Naive thymus-derived CD4-positive, alpha-beta T cell (primary cell): ENCODE measurements around the gene GRAMD4. TPM values are rescaled to one million over a fixed set of nuclear protein-coding genes. Genes with fewer than 3 reads are reported as not detected.
A peak's percentile ranks its signal among the peaks of the same experiment; 100 is the strongest.

ENCODE experiments used
- ATAC-seq: fragments of 150-1000 bp; cut with Tn5 transposase; 2 replicates; pipeline ENCODE4 v1.10.0; 2021; ENCODE audit warnings: mild to moderate bottlenecking, moderate library complexity
- CTCF ChIA-PET: fragments of 350-600 bp; sonication (Branson Sonifier 250); formaldehyde crosslinking; loops from one replicate; lab custom pipeline; 2021; ENCODE audit warnings: antibody characterized with exemption; lab: Charles Lee
- POLR2A ChIA-PET: fragments of 350-600 bp; sonication (Branson Sonifier 250); formaldehyde crosslinking; loops from one replicate; lab custom pipeline; 2021; ENCODE audit warnings: antibody characterized with exemption, inconsistent platforms; lab: Charles Lee
- DNase-seq, 9 donors: peaks; one replicate each; pipeline versions ENCODE4 v3.0.0 to v3.0.0-alpha.2; 2020 to 2022; ENCODE audit warnings: mixed read lengths in 1 of 9
- H3K27ac ChIP-seq: one replicate; pipeline ENCODE4 v1.7.0; 2013; ENCODE audit warnings: mild to moderate bottlenecking, low read depth, low read length, moderate library complexity
- H3K27me3 ChIP-seq, 2 donors: one replicate each; pipeline ENCODE4 v1.7.0; 2013; ENCODE audit warnings: low read length in 2 of 2, mild to moderate bottlenecking in 2 of 2, moderate library complexity in 2 of 2; ENCODE audit not compliant: control insufficient read depth in 2 of 2, insufficient read depth in 2 of 2
- H3K36me3 ChIP-seq, 3 experiments: 1 replicate in 2 of 3; 2 replicates in 1 of 3; pipeline ENCODE4 v1.7.0; 2013; ENCODE audit warnings: low read length in 3 of 3, mild to moderate bottlenecking in 3 of 3, moderate library complexity in 1 of 3; ENCODE audit not compliant: insufficient read depth in 3 of 3, control insufficient read depth in 2 of 3
- H3K4me1 ChIP-seq, 2 donors: one replicate each; pipeline ENCODE4 v1.7.0; 2013; ENCODE audit warnings: low read length in 2 of 2, mild to moderate bottlenecking in 2 of 2, moderate library complexity in 1 of 2; ENCODE audit not compliant: control insufficient read depth in 2 of 2, insufficient read depth in 2 of 2
- H3K4me3 ChIP-seq: 2 replicates; pipeline ENCODE4 v1.7.0; 2013; ENCODE audit warnings: mild to moderate bottlenecking, low read length
- H3K9me3 ChIP-seq, 3 experiments: 1 replicate in 2 of 3; 2 replicates in 1 of 3; pipeline ENCODE4 v1.7.0; 2013; ENCODE audit warnings: low read length in 3 of 3; ENCODE audit not compliant: control insufficient read depth in 2 of 3
- H3K27ac Mint-ChIP-seq, 9 donors: one replicate each; pipeline ENCODE4 v1.8.0; 2020 to 2022; ENCODE audit warnings: mixed read lengths in 9 of 9, mild to moderate bottlenecking in 8 of 9, moderate library complexity in 5 of 9, inconsistent platforms in 2 of 9
- H3K27me3 Mint-ChIP-seq, 5 donors: one replicate each; pipeline ENCODE4 v1.8.0; 2021 to 2022; ENCODE audit warnings: mixed read lengths in 5 of 5, mild to moderate bottlenecking in 1 of 5
- H3K36me3 Mint-ChIP-seq, 5 donors: one replicate each; pipeline ENCODE4 v1.8.0; 2020 to 2022; ENCODE audit warnings: mixed read lengths in 5 of 5, mild to moderate bottlenecking in 3 of 5, inconsistent platforms in 1 of 5
- H3K4me1 Mint-ChIP-seq, 7 donors: one replicate each; pipeline ENCODE4 v1.8.0; 2020 to 2022; ENCODE audit warnings: mixed read lengths in 7 of 7, mild to moderate bottlenecking in 3 of 7, inconsistent platforms in 1 of 7
- H3K4me3 Mint-ChIP-seq, 10 donors: one replicate each; pipeline ENCODE4 v1.8.0; 2020 to 2022; ENCODE audit warnings: mild to moderate bottlenecking in 10 of 10, mixed read lengths in 10 of 10, moderate library complexity in 6 of 10, inconsistent platforms in 2 of 10
- H3K9me3 Mint-ChIP-seq, 11 donors: one replicate each; pipeline ENCODE4 v1.8.0; 2020 to 2022; ENCODE audit warnings: mixed read lengths in 11 of 11, mild to moderate bottlenecking in 4 of 11, inconsistent platforms in 1 of 11, moderate library complexity in 1 of 11
- intact Hi-C, 2 donors: fragments of 100-400 bp; cut with micrococcal nuclease; formaldehyde crosslinking; loops; one replicate each; pipeline ENCODE4 v1.15.1; 2023
- polyA plus RNA-seq, 2 donors: library from polyadenylated mRNA; unstranded; fragments of 300-500 nt; fragmentation: Illumina TruSeq; gene quantifications; one replicate each; pipeline ENCODE4 v1.2.3, GENCODE V29; 2021
- total RNA-seq, 6 experiments: library from RNA in 5 of 6; stranded (reverse) in 5 of 6; gene quantifications; 1 replicate in 5 of 6; 2 replicates in 1 of 6; pipeline ENCODE4 v1.2.3 and lab custom pipeline; 2021 to 2026

The GRAMD4 gene
- total and polyA plus RNA-seq, 7 experiments from 2014 or later = 2.1 to 48.5 (median 14.8) TPM

GRCh38 chr22:46635756-46636155, 15.6 kb downstream of the GRAMD4 start:
- H3K4me1 Mint-ChIP-seq = peaks cover 0 to 7% (median 5%) of the 10 kb centered on the region in 7 donors
- Histone ChIP-seq H3K27me3 (no peaks in the 10 kb centered on the region), H3K9me3 (no peaks in the 10 kb centered on the region), H3K27ac (no peak overlapping the region), H3K4me1 (no peaks in the 10 kb centered on the region), H3K4me3 (no peak overlapping the region), H3K36me3 (peaks cover 0 to 4% (median 0%) of the 10 kb centered on the region in 3 experiments)
- ChIA-PET POLR2A (no interaction called here), CTCF (interaction anchor here (1.4 kb wide), 1 partner anchor 72 kb away, joined by 3 read pairs; no protein-coding TSS in a partner anchor)
- DNase-seq (no peak), ATAC-seq (no peak)
- H3K27me3 Mint-ChIP-seq = no peaks in the 10 kb centered on the region
- no peaks in the 10 kb centered on the region for H3K9me3 Mint-ChIP-seq
- H3K27ac Mint-ChIP-seq = no peak overlapping the region
- intact Hi-C loops = loop anchor here in 1 of 2 donors (2.0 kb wide), 1 partner anchor 73 kb away; no protein-coding TSS in a partner anchor
- peaks cover 0 to 7% (median 0%) of the 10 kb centered on the region in 5 donors for H3K36me3 Mint-ChIP-seq
- no peak overlapping the region for H3K4me3 Mint-ChIP-seq

GRCh38 chr22:46636221-46637002, 16.2 kb downstream of the GRAMD4 start:
- peaks cover 0 to 5% (median under 1%) of the 10 kb centered on the region in 5 donors for H3K36me3 Mint-ChIP-seq
- no peak overlapping the region for H3K27ac Mint-ChIP-seq
- no peak overlapping the region for H3K4me3 Mint-ChIP-seq
- Histone ChIP-seq H3K36me3 (no peaks in the 10 kb centered on the region), H3K9me3 (no peaks in the 10 kb centered on the region), H3K4me3 (no peak overlapping the region), H3K27me3 (no peaks in the 10 kb centered on the region), H3K4me1 (no peaks in the 10 kb centered on the region), H3K27ac (no peak overlapping the region)
- H3K9me3 Mint-ChIP-seq = no peaks in the 10 kb centered on the region
- peaks cover 0 to 7% (median 5%) of the 10 kb centered on the region in 7 donors for H3K4me1 Mint-ChIP-seq
- DNase-seq (no peak), ATAC-seq (no peak)
- no peaks in the 10 kb centered on the region for H3K27me3 Mint-ChIP-seq
- ChIA-PET POLR2A (no interaction called here), CTCF (interaction anchor here (1.4 kb wide), 1 partner anchor 73 kb away, joined by 3 read pairs; no protein-coding TSS in a partner anchor)
- intact Hi-C loops = loop anchor here in 1 of 2 donors (2.0 kb wide), 1 partner anchor 74 kb away; no protein-coding TSS in a partner anchor

DNA sequence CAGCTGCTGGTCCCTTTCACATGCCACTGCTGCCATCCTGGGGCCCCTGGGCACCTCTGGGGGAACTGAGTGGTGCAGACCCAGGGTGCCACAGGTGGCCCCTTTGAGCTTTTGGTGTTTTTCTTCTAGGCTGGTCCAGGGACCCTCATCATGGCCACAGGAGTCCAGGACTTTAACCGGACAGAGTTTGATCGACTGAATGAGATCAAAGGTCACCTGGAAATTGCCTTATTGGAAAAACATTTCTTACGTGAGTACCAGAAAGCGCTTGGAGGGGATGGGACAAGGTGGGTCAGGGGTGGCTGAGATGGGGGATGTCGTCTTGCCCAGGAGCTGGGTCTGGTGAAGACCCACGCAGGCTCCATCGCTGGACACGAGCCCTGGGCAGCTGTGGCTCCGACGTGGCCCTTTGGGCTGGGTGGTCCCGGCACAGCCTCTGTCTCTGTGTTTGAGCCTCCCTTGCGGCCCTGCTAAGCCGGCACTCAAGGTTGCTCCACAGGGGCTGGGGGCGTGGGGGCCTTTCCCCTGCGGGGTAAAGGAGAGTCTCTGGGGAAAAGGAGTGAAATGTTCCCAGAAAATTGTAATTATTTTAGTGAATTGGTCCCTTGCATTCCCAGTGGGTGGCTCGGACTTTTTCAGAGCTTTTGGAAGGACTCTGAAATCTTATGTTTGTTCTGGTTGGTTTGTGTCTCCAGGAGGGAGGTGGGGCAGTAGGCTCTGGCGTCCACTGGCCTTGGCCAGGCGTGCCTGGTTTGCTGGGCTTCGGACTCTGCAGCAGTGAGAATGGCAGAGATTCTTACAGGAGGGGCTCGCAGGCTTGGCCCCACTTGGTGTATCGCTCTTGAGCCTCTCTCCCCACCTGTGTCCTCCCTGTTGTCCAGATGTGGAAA, 17.8 kb downstream of the GRAMD4 start:
- Histone ChIP-seq H3K4me1 (no peaks in the 10 kb centered on the region), H3K9me3 (no peaks in the 10 kb centered on the region), H3K4me3 (no peak overlapping the region), H3K27me3 (no peaks in the 10 kb centered on the region), H3K27ac (no peak overlapping the region), H3K36me3 (no peaks in the 10 kb centered on the region)
- H3K4me1 Mint-ChIP-seq = peaks cover 0 to 8% (median 5%) of the 10 kb centered on the region in 7 donors
- peaks cover 0 to 2% (median 0%) of the 10 kb centered on the region in 11 donors for H3K9me3 Mint-ChIP-seq
- no peak overlapping the region for H3K4me3 Mint-ChIP-seq
- H3K27me3 Mint-ChIP-seq = no peaks in the 10 kb centered on the region
- intact Hi-C loops = loop anchor here in 1 of 2 donors (2.0 kb wide), 1 partner anchor 75 kb away; no protein-coding TSS in a partner anchor
- no peak for DNase-seq
- ChIA-PET POLR2A (no interaction called here), CTCF (no interaction called here)
- H3K27ac Mint-ChIP-seq = no peak overlapping the region
- ATAC-seq = no peak
- peaks cover 0 to 17% (median 6%) of the 10 kb centered on the region in 5 donors for H3K36me3 Mint-ChIP-seq

GRCh38 chr22:46638601-46639431, 18.6 kb downstream of the GRAMD4 start:
- Histone ChIP-seq H3K9me3 (no peaks in the 10 kb centered on the region), H3K27ac (no peak overlapping the region), H3K36me3 (no peaks in the 10 kb centered on the region), H3K4me3 (no peak overlapping the region), H3K4me1 (no peaks in the 10 kb centered on the region), H3K27me3 (no peaks in the 10 kb centered on the region)
- DNase-seq (no peak), ATAC-seq (peak; percentile 45)
- CTCF ChIA-PET = no interaction called here
- Mint-ChIP-seq H3K27ac (peak overlapping the region in 4 of 9 donors; percentile 38 to 72 (median 53)), H3K36me3 (peaks cover 0 to 23% (median 14%) of the 10 kb centered on the region in 5 donors), H3K4me3 (no peak overlapping the region), H3K4me1 (peaks cover under 1 to 14% (median 5%) of the 10 kb centered on the region in 7 donors), H3K9me3 (peaks cover 0 to 5% (median 0%) of the 10 kb centered on the region in 11 donors), H3K27me3 (no peaks in the 10 kb centered on the region)
- POLR2A ChIA-PET = no interaction called here
- intact Hi-C loops = no loop called here

GRCh38 chr22:46639843-46640242, 19.7 kb downstream of the GRAMD4 start:
- Histone ChIP-seq H3K4me1 (no peaks in the 10 kb centered on the region), H3K27me3 (no peaks in the 10 kb centered on the region), H3K36me3 (no peaks in the 10 kb centered on the region), H3K4me3 (no peak overlapping the region), H3K27ac (no peak overlapping the region), H3K9me3 (no peaks in the 10 kb centered on the region)
- intact Hi-C loops = no loop called here
- H3K9me3 Mint-ChIP-seq = peaks cover 0 to 5% (median 0%) of the 10 kb centered on the region in 11 donors
- no peak overlapping the region for H3K27ac Mint-ChIP-seq
- no peak for ATAC-seq
- POLR2A ChIA-PET = no interaction called here
- peaks cover 2 to 14% (median 7%) of the 10 kb centered on the region in 7 donors for H3K4me1 Mint-ChIP-seq
- no peak for DNase-seq
- H3K27me3 Mint-ChIP-seq = no peaks in the 10 kb centered on the region
- no peak overlapping the region for H3K4me3 Mint-ChIP-seq
- CTCF ChIA-PET = no interaction called here
- H3K36me3 Mint-ChIP-seq = peaks cover 0 to 23% (median 15%) of the 10 kb centered on the region in 5 donors
